Measurements from ENCODE around the gene NBEAL2.

GRCh38 chr3:46950650-46951241, 28.7 kb upstream of the NBEAL2 start:
- TF ChIP-seq CTCF (IDR thresholded peaks at IDR 0.05; ENCODE audit: poor library complexity): no peak
- TF ChIP-seq EZH2 (IDR thresholded peaks at IDR 0.05; ENCODE audit: borderline replicate concordance): no peak
- no peak for TF ChIP-seq EZH2phosphoT487 (IDR thresholded peaks at IDR 0.05; ENCODE audit: low read depth, severe bottlenecking, unreplicated experiment)

All from hepatocyte (in vitro differentiated cells).